ENCODE results near the gene INTS4. TPM values are rescaled to one million over a fixed set of nuclear protein-coding genes. Genes with fewer than 3 reads are reported as not detected.
A peak's percentile ranks its signal among the peaks of the same experiment; 100 is the strongest.
"Not testable (repeated sequence)": the region's sequence is repeated elsewhere in the genome, so short reads cannot be mapped to it uniquely, and the experiment has no call there.

The INTS4 gene
- total RNA-seq, 1 donor from 2014 or later: 32.5 TPM

DNA sequence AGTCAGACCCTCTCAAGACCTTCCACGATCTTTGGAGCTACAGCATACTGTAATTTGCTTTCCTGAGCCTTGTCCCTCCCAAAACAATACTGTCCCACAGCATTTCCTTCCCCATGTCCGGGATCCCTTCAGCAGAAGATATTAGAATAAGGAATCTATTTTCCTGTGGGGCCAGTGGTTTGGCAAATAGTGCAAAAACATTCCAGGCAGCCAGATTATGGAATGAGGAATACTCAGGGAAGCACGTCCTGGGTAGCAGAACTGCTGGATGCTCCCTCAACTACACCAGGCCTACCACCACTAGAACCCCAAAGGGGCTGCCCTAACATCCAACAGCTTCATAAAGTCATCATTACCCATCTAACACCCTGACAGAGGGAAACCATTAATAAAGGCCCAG lies 112.1 kb downstream of the INTS4 start:
- TF ChIP-seq, protein P1, sequence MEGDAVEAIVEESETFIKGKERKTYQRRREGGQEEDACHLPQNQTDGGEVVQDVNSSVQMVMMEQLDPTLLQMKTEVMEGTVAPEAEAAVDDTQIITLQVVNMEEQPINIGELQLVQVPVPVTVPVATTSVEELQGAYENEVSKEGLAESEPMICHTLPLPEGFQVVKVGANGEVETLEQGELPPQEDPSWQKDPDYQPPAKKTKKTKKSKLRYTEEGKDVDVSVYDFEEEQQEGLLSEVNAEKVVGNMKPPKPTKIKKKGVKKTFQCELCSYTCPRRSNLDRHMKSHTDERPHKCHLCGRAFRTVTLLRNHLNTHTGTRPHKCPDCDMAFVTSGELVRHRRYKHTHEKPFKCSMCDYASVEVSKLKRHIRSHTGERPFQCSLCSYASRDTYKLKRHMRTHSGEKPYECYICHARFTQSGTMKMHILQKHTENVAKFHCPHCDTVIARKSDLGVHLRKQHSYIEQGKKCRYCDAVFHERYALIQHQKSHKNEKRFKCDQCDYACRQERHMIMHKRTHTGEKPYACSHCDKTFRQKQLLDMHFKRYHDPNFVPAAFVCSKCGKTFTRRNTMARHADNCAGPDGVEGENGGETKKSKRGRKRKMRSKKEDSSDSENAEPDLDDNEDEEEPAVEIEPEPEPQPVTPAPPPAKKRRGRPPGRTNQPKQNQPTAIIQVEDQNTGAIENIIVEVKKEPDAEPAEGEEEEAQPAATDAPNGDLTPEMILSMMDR (IDR thresholded peaks at IDR 0.05; ENCODE audit: insufficient read depth, low read length, poor library complexity, severe bottlenecking): no peak
- H3K27me3 ChIP-seq (ENCODE audit: control insufficient read depth, insufficient read depth, low read length): no peaks in the 10 kb centered on the region
- peaks cover 1% of the 10 kb centered on the region for H3K36me3 ChIP-seq (ENCODE audit: control insufficient read depth, insufficient read depth, low read length)
- H3K4me3 ChIP-seq (ENCODE audit: low read depth, low read length): no peak overlapping the region
- DNase-seq (ENCODE audit: low read depth): no peak

DNA sequence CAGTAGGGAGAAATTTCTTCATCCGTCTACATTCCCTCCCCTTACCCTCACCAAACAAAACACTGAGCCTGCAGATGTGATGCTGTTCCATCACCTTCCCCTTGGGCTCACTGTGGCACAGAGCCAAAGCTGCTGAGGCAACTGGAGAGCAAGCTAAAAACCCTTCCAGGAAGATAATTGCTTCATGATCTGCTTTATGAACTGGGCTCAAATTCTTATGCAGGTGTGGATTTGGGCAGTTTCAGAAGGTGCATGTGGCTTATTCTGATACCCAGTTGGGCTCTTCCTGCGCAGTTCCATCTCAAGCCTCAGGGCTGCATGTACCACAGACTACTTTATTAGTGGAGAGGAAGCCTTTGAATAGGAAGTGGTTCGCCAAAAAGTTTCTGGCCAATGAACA lies 115.2 kb downstream of the INTS4 start:
- TF ChIP-seq, protein P1 (IDR thresholded peaks at IDR 0.05; ENCODE audit: insufficient read depth, low read length, poor library complexity, severe bottlenecking): no peak
- H3K36me3 ChIP-seq (ENCODE audit: control insufficient read depth, insufficient read depth, low read length): peaks cover 1% of the 10 kb centered on the region
- DNase-seq (ENCODE audit: low read depth): no peak
- no peak overlapping the region for H3K4me3 ChIP-seq (ENCODE audit: low read depth, low read length)
- H3K27me3 ChIP-seq (ENCODE audit: control insufficient read depth, insufficient read depth, low read length): no peaks in the 10 kb centered on the region

DNA sequence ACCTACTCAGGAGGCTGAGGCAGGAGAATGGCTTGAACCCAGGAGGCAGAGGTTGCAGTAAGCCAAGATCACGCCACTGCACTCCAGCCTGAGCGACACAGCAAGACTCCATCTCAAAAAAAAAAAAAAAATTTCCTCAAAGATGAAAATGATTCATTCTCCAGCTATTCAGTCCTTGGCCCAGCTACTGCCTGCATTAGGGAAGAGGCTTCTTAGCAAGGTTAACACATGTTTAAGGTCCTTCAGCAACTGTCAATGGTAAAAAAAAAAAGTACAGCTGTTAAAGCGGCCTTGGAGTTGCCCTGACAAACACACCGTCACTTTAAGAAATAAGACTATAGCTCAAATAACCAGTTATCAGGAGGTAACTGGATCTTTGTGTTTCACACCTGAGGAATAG lies 116.2 kb downstream of the INTS4 start:
- not testable (repeated sequence) for H3K27me3 ChIP-seq (ENCODE audit: control insufficient read depth, insufficient read depth, low read length); H3K36me3 ChIP-seq (ENCODE audit: control insufficient read depth, insufficient read depth, low read length); H3K4me3 ChIP-seq (ENCODE audit: low read depth, low read length)
- DNase-seq (ENCODE audit: low read depth): peak; percentile 18

DNA sequence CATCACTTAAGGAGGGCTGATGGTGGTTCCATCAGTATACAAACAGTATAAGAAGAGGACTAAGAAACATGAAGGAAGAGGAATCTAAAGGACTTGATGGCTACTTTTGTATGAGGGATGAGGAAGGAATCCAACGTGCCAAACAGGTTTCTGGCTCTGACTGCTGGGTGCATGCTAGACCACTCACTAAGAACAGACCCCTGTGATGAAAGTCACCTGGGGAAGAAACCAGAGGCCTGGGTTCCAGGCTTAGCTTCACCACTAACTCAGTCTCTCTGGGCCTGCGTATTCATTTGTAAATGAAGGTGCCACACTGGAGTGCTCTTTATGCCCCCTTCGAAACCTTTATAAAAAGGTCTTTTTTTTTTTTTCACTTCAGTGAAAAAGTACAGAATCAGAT lies 118.4 kb downstream of the INTS4 start:
- Histone ChIP-seq H3K36me3 (ENCODE audit: control insufficient read depth, insufficient read depth, low read length) (peaks cover 1% of the 10 kb centered on the region), H3K27me3 (ENCODE audit: control insufficient read depth, insufficient read depth, low read length) (no peaks in the 10 kb centered on the region), H3K4me3 (ENCODE audit: low read depth, low read length) (no peak overlapping the region)
- no peak for DNase-seq (ENCODE audit: low read depth)
- TF ChIP-seq, protein P1 (IDR thresholded peaks at IDR 0.05; ENCODE audit: insufficient read depth, low read length, poor library complexity, severe bottlenecking): no peak

DNA sequence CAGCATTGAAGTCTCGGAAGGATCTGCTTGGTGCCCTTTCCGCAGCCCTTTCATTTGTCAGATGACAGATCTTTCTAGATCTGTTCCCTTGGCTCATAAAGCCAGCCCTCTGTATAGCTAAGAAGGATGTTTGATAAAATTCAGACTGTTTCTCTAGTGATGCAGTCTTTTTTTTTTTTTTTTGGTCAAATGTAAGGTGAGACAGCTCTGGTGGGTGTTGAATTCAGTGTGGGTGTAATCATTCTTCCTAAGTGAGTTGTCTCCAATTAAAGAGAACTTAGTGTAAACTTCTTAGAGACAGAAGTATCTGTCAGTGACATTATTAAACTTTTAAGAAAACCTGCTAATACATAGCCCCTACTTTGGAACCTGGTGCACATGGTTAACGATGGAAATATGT lies 120.3 kb downstream of the INTS4 start:
- H3K36me3 ChIP-seq (ENCODE audit: control insufficient read depth, insufficient read depth, low read length): peaks cover 2% of the 10 kb centered on the region
- no peak overlapping the region for H3K4me3 ChIP-seq (ENCODE audit: low read depth, low read length)
- no peaks in the 10 kb centered on the region for H3K27me3 ChIP-seq (ENCODE audit: control insufficient read depth, insufficient read depth, low read length)
- no peak for DNase-seq (ENCODE audit: low read depth)
- TF ChIP-seq, protein P1 (IDR thresholded peaks at IDR 0.05; ENCODE audit: insufficient read depth, low read length, poor library complexity, severe bottlenecking): no peak

DNA sequence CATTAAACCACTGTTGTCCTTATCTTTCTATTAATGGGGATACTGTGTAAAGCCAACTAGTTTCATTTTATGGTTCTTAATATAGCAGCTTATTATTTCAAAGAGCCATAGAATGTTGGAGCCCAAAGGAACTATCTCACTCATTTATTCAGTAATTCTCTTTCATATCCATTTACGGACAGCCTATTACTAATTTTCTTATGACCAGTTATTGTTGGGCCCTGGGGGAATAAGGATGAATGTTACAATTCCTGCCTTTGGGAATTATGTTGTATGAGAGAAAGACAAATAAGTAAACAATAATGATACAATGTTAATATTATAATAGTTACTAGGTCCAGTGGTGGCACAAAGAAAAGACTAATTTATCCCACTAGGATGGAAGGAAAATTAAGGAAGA lies 121.1 kb downstream of the INTS4 start:
- H3K27me3 ChIP-seq (ENCODE audit: control insufficient read depth, insufficient read depth, low read length): no peaks in the 10 kb centered on the region
- TF ChIP-seq, protein P1 (IDR thresholded peaks at IDR 0.05; ENCODE audit: insufficient read depth, low read length, poor library complexity, severe bottlenecking): no peak
- no peak overlapping the region for H3K4me3 ChIP-seq (ENCODE audit: low read depth, low read length)
- peaks cover 1% of the 10 kb centered on the region for H3K36me3 ChIP-seq (ENCODE audit: control insufficient read depth, insufficient read depth, low read length)
- no peak for DNase-seq (ENCODE audit: low read depth)
